Femur (tissue), 1 donor: ENCODE measurements around the gene HAGH.
A peak's percentile ranks its signal among the peaks of the same experiment; 100 is the strongest.

ENCODE experiments used
- DNase-seq: peaks from one replicate; pipeline ENCODE4 v3.0.0-alpha.2; 2017

HAGH gene

DNA sequence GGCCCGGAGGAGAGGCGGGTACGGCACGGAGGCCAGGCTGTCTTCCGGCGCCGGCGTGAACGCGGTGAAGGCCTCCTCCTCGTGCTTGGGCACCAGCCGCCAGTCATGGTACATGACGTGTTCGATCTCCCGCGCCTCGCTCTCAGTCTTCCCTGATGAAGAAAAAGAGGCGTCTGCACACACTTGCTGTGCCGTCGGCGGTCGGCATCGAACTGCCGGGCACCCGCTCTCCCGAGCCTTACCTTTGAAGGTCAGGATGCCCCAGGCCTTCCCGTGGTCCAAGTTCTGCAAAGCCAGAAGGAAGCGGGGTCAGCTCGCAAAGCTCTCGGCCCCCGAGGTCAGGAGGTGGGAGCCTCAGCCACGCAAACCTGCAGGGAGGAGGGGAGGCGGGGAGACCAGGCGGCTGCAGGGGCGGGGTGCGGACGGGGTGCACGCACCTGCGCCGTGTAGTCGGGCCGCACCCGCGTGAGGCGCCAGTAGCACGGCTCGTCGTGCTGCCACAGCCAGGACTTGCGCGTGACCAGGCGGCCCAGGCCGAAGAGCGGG, 54.2 kb downstream of the HAGH start, which contains the start of gene EME2:
TSS of gene EME2 (plus strand) at position 449 of the 546 bp plus-strand sequence. CDS start 418 bp downstream, outside the sequence.
- no peak for DNase-seq

GRCh38 chr16:1771864-1772361, 54.7 kb downstream of the HAGH start:
- no peak for DNase-seq

- peak; percentile 84 for DNase-seq
Observed at GRCh38 chr16:1771188-1771863, 55.3 kb downstream of the HAGH start, which contains the start of gene NME3. Gene NME3, minus strand, starts transcription at chr16:1771543. Its CDS starts 9 bp downstream, at chr16:1771534.

DNA sequence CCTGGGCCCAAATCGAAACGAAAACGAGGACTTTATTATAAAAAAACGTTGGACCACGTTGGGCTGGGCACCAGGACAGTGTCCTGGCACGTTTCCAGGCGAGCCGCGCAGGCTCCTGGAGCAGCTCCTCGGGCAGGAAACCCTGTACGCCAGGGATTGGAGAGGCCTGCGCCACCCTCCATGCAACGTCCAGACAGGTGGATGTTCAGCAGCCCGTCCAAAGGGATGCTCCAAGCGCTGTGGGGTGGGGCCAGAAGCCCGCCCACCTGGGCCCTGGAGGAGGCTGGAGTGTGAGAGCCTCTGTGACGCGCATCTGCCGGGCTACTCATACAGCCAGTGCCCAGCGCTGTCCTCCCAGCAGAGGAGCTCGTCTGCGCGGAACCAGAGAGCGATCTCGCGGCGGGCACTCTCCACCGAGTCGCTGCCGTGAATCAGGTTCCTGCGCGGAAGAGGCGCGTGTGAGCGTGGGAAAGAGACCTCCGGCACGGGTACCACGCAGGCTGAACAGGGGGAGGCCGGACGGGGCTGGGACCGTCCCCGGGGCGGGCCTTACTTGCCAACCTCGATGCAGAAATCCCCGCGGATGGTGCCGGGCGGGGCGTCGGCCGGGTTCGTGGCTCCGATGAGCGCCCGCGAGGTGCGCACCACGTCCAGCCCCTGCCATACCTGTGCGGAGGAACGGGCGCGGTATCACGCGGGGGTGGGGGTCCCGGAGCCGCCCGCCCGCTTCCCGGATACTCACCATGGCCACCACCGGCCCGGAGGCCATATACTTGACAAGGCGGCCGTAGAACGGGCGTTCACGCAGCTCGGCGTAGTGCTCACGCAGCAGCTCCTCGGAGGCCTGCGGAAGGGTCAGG, 56.1 kb downstream of the HAGH start:
- DNase-seq = no peak

- no peak for DNase-seq
Observed at GRCh38 chr16:1769402-1770300, 57.0 kb downstream of the HAGH start.

- no peak for DNase-seq
Observed at GRCh38 chr16:1768767-1769401, 57.7 kb downstream of the HAGH start.

- DNase-seq = no peak
Observed at GRCh38 chr16:1768061-1768766, 58.4 kb downstream of the HAGH start.

DNA sequence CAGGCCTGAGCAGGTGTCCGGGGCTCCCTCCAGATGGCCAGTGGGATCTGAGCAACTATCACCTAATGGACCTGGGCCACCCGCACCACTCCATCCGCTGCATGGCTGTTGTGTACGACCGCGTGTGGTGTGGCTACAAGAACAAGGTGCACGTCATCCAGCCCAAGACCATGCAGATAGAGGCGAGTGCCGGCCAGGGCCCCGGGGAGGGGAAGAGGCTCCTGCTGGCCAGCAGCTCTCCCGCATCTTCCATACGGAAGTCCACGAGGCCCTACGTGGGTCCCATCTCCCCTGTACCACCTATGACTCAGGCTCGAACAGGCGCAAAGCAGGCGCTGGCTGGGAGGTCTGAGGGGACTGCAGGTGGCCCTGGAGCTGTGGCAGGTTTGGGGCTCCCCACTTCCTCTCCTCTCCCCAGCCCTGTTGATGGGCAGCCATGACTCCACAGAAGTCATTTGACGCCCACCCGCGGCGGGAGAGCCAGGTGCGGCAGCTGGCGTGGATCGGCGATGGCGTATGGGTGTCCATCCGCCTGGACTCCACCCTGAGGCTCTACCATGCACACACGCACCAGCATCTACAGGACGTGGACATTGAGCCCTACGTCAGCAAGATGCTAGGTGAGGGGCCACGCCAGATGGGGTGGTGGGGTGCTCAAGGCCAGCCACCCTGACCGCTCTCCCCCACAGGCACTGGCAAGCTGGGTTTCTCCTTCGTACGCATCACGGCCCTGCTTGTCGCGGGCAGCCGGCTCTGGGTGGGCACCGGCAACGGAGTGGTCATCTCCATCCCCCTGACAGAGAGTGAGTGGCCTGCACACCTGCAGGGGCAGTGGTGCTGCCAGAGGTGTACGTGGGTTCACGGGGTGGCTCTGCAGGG, 59.3 kb downstream of the HAGH start:
- no peak for DNase-seq

DNA sequence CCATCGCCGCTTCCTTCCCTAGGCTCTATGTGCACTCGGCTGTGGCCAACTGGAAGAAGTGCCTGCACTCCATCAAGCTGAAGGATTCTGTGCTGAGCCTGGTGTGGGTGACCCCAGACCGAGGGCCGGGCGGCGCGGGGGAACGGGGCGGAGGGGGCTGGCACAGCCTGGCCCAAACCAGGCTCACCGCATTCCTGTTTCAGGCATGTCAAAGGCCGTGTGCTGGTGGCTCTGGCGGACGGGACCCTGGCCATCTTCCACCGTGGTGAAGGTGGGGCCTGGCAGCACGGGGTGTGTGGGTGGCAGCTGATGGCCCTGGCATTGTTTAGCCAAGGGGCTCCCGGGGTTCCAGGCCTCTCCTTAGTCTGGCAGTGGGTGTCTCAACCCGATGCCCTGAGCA, 59.9 kb downstream of the HAGH start:
- DNase-seq = no peak

DNA sequence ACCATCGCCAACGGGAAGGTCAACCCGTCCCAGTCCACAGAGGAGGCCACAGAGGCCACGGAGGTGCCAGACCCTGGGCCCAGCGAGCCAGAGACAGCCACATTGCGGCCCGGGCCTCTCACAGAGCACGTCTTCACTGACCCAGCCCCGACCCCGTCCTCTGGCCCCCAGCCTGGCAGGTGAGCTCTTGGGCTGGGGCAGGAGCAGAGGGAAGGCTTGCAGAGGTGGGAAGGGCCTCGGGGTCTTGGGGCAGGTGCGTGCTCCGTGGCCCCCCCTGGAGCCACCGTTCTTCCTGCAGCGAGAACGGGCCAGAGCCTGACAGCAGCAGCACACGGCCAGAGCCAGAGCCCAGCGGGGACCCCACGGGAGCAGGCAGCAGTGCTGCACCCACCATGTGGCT, 60.4 kb downstream of the HAGH start:
- no peak for DNase-seq

GRCh38 chr16:1765826-1766225, 60.8 kb downstream of the HAGH start:
- no peak for DNase-seq

DNA sequence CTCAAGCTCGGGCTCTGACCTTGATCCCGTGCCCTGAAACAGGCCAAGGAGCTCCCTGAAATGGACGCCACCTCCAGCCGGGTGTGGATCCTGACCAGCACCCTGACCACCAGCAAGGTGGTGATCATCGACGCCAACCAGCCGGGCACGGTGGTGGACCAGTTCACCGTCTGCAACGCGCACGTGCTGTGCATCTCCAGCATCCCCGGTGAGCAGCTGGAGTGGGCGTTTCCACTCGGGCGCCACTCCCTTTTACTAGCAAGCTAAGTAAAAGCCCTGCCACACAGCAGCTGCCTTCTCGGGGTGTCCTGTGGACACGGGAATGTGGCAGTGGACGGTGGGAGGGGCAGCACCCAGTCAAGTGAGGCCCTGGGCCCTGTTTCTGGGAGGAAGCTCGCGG, 61.7 kb downstream of the HAGH start:
- no peak for DNase-seq

DNA sequence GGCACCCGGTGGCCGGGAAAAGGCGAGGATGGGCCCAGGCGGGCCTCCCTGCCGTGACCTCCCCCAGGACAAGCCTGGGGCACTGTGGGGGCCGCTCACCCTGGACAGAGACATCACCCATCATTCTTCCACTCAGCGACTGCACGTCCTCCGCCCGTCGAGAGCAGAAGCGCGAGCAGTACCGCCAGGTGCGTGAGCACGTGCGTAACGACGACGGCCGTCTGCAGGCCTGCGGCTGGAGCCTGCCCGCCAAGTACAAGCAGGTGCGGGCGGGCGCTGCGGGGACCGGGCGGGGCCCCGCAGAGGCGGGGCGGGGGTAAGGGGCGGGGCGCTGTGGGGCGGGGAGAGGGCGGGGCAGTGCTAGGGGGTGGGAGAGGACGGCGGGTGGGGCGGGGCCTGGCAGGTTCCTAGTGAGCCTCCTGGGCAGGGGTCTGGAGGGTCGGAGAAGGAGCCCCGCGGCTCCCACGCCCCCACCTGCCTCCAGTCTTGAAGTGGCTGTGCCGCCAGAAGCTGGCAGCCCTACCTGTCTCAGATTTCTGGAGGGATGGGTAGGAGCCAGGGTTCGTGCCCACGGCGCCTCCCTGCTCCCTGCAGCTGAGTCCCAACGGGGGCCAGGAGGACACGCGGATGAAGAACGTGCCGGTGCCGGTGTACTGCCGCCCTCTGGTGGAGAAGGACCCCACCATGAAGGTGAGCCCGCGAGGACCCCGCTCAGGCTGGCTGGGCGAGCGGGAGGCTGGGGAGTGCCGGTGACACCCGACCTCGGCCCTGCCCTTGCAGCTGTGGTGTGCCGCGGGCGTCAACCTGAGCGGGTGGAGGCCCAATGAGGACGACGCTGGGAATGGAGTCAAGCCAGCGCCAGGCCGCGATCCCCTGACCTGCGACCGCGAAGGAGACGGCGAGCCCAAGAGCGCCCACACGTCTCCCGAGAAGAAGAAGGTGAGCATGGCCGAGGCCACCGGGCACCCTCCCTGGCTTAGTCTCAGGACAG, 62.8 kb downstream of the HAGH start:
- DNase-seq = no peak

DNA sequence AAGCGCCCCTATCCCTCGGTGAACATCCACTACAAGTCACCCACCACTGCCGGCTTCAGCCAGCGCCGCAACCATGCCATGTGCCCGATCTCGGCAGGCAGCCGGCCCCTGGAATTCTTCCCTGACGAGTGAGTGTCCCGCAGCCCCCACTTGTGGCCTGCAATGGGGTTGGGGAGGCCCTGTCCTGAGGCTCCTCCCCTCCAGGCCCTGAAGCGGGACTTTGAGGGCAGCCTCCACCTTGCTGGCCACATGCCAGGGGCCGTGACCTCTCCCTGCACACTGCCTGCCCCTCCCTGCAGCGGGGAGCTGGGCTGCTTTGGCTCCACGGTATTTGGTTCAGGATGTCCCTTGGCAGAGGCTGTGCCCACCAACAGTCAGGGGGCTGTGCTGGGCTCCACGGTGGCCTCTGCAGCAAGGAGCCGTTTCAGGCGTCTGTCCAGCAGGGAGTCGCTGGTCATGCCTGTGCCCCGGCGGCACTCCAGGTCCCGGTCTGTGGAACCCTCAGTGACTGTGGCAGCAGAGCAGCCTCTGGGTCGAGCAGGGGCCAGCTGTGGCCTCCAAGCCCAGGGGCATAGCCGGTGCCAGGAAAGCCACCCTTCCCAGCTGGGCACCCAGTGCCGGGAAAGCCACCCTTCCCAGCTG, 63.6 kb downstream of the HAGH start:
- DNase-seq = no peak

GRCh38 chr16:1762196-1762878, 64.3 kb downstream of the HAGH start:
- DNase-seq = no peak

DNA sequence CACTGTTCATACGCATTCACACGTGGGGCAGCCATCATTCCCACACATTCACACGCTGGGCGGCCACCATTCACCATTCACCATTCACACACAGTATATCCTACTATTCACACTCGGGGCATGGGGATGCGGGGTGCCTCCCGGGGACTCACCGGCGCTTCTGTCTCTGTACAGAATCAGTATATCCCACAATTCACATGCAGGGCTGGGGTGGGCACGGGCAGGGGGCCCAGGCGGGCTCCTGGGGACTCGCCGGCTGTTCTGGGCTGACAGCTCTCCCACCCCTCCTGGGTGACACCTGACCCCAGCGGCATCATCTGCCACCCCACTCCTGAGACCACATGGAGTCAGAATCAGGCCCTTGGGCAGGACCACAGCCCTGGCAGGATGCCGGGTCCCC, 64.9 kb downstream of the HAGH start:
- DNase-seq = no peak

GRCh38 chr16:1760911-1761310, 65.7 kb downstream of the HAGH start:
- DNase-seq = no peak

GRCh38 chr16:1759511-1759910, 67.1 kb downstream of the HAGH start:
- no peak for DNase-seq
